IMR-90 (cell line): ENCODE data around the gene JAKMIP3. TPM values are rescaled to one million over a fixed set of nuclear protein-coding genes. Genes with fewer than 3 reads are reported as not detected.

ENCODE experiments used
- ATAC-seq: fragments of 200-7000 bp; cut with Tn5 transposase; 2 replicates; pipeline ENCODE4 v1.9.1; 2020; ENCODE audit warnings: low read depth, mild to moderate bottlenecking, moderate library complexity
- BruUV-seq: library from RNA; stranded (reverse); fragments of 400-500 nt; replicated peaks from 2 replicates; lab custom pipeline; 2021; lab: Mats Ljungman, UMichigan
- CTCF ChIA-PET: fragments of 300-600 bp; formaldehyde crosslinking; extraction: SDS; loops from one replicate; lab custom pipeline; 2021; ENCODE audit warnings: antibody characterized with exemption; lab: Yijun Ruan, JAX
- POLR2A ChIA-PET: fragments of 300-600 bp; sonication (Branson Sonifier 250); formaldehyde crosslinking; loops from one replicate; lab custom pipeline; 2022; ENCODE audit warnings: antibody characterized with exemption; ENCODE audit not compliant: unreplicated experiment; lab: Charles Lee
- DNase-seq: peaks from one replicate; pipeline ENCODE4 v3.0.0; 2013
- H2AFZ ChIP-seq: replicated peaks from 2 replicates; pipeline ENCODE3; 2013; ENCODE audit warnings: low read length, mild to moderate bottlenecking; ENCODE audit not compliant: poor library complexity
- H2AK5ac ChIP-seq: 2 replicates; pipeline ENCODE4 v1.6.1; 2013; ENCODE audit warnings: low read depth, low read length, inconsistent platforms
- H2AK9ac ChIP-seq: replicated peaks from 2 replicates; pipeline ENCODE3; 2013; ENCODE audit warnings: mild to moderate bottlenecking, low read depth, low read length, moderate library complexity; ENCODE audit not compliant: poor library complexity
- H2BK120ac ChIP-seq: 2 replicates; pipeline ENCODE4 v1.6.1; 2013; ENCODE audit warnings: low read depth, low read length, inconsistent platforms
- H2BK15ac ChIP-seq: 3 replicates; pipeline ENCODE4 v1.6.1; 2013; ENCODE audit warnings: low read depth, low read length, inconsistent platforms
- H2BK20ac ChIP-seq: 2 replicates; pipeline ENCODE4 v1.6.1; 2013; ENCODE audit warnings: low read depth, mild to moderate bottlenecking, inconsistent platforms, low read length, moderate library complexity
- H2BK5ac ChIP-seq: 2 replicates; pipeline ENCODE4 v1.6.1; 2013; ENCODE audit warnings: mild to moderate bottlenecking, low read depth, low read length, inconsistent platforms; ENCODE audit not compliant: poor library complexity, severe bottlenecking
- H3K14ac ChIP-seq: replicated peaks from 2 replicates; pipeline ENCODE4 v1.6.1; 2013; ENCODE audit warnings: low read depth, low read length, inconsistent platforms
- H3K18ac ChIP-seq: 2 replicates; pipeline ENCODE4 v1.6.1; 2013; ENCODE audit warnings: low read depth, low read length, control low read depth
- H3K23ac ChIP-seq: 2 replicates; pipeline ENCODE4 v1.6.1; 2013; ENCODE audit warnings: low read depth, low read length, inconsistent platforms
- H3K27ac ChIP-seq: 2 replicates; pipeline ENCODE4 v1.5.1; 2013; ENCODE audit warnings: mild to moderate bottlenecking, control low read depth, low read length; ENCODE audit not compliant: insufficient read depth
- H3K27me3 ChIP-seq: 2 replicates; pipeline ENCODE4 v1.6.1; 2013; ENCODE audit warnings: low read length; ENCODE audit not compliant: control insufficient read depth, insufficient read depth
- H3K36me3 ChIP-seq: 2 replicates; pipeline ENCODE4 v1.6.1; 2013; ENCODE audit warnings: low read length, mixed read lengths; ENCODE audit not compliant: control insufficient read depth, insufficient read depth
- H3K4ac ChIP-seq: 2 replicates; pipeline ENCODE4 v1.6.1; 2013; ENCODE audit warnings: low read depth, low read length, inconsistent platforms
- H3K4me1 ChIP-seq: 2 replicates; pipeline ENCODE4 v1.6.1; 2013; ENCODE audit warnings: low read length, mixed read lengths; ENCODE audit not compliant: control insufficient read depth, insufficient read depth
- H3K4me2 ChIP-seq: 2 replicates; pipeline ENCODE4 v1.6.1; 2013; ENCODE audit warnings: low read depth, mild to moderate bottlenecking, control low read depth, low read length, moderate library complexity
- H3K4me3 ChIP-seq: 2 replicates; pipeline ENCODE4 v1.5.1; 2013; ENCODE audit warnings: low read depth, mild to moderate bottlenecking, control low read depth, low read length, moderate library complexity; ENCODE audit not compliant: insufficient read depth
- H3K56ac ChIP-seq: 2 replicates; pipeline ENCODE4 v1.6.1; 2013; ENCODE audit warnings: low read length, inconsistent platforms; ENCODE audit not compliant: insufficient read depth; ENCODE audit errors: extremely low read depth
- H3K79me1 ChIP-seq, 2 experiments: 2 replicates each; pipeline ENCODE4 v1.6.1; 2013; ENCODE audit warnings: low read length in 2 of 2, inconsistent platforms in 1 of 2, low read depth in 1 of 2
- H3K9ac ChIP-seq: 2 replicates; pipeline ENCODE4 v1.6.1; 2013; ENCODE audit warnings: low read depth, low read length, control low read depth
- H3K9me1 ChIP-seq: 2 replicates; pipeline ENCODE4 v1.6.1; 2013; ENCODE audit warnings: low read length, inconsistent platforms; ENCODE audit not compliant: insufficient read depth
- H3K9me3 ChIP-seq: 2 replicates; pipeline ENCODE4 v1.6.1; 2013; ENCODE audit warnings: low read length; ENCODE audit not compliant: control insufficient read depth, insufficient read depth
- H4K20me1 ChIP-seq: 2 replicates; pipeline ENCODE4 v1.6.1; 2013; ENCODE audit warnings: low read length, inconsistent platforms; ENCODE audit not compliant: insufficient read depth
- H4K5ac ChIP-seq: 2 replicates; pipeline ENCODE4 v1.6.1; 2013; ENCODE audit warnings: mild to moderate bottlenecking, low read depth, low read length, control low read depth
- H4K8ac ChIP-seq, 2 experiments: 2 replicates each; pipeline ENCODE4 v1.6.1; 2013; ENCODE audit warnings: low read depth in 2 of 2, low read length in 2 of 2, control low read depth in 1 of 2, inconsistent platforms in 1 of 2
- H4K91ac ChIP-seq: 2 replicates; pipeline ENCODE4 v1.6.1; 2013; ENCODE audit warnings: low read depth, low read length, inconsistent platforms; ENCODE audit not compliant: insufficient read depth
- CTCF ChIP-seq: conservative IDR thresholded peaks from 2 replicates; pipeline ENCODE4 v1.5.1; 2012; ENCODE audit warnings: mild to moderate bottlenecking, low read depth, low read length, improper control_type of control experiment
- RAD21 ChIP-seq: IDR thresholded peaks from 2 replicates; pipeline ENCODE4 v1.6.1; 2012; ENCODE audit warnings: low read length, improper control_type of control experiment
- RCOR1 ChIP-seq: IDR thresholded peaks from 2 replicates; pipeline ENCODE4 v1.6.1; 2012; ENCODE audit warnings: mild to moderate bottlenecking, low read length, improper control_type of control experiment; ENCODE audit not compliant: insufficient replicate concordance
- SMC3 ChIP-seq: fragments of 150-350 bp; IDR thresholded peaks from 2 replicates; pipeline ENCODE4 v1.6.1; 2016; ENCODE audit warnings: low read depth, mild to moderate bottlenecking, antibody characterized with exemption, low read length, moderate library complexity
- WGBS, 2 experiments: methylation state at CpG; one replicate each; pipeline versions ENCODE4 v1.1.5 to v1.1.7; 2013; ENCODE audit warnings: missing lambda C conversion rate in 2 of 2; ENCODE audit not compliant: insufficient read length in 1 of 2; ENCODE audit errors: extremely low coverage in 2 of 2; 5-methylcytosine and 5-hydroxymethylcytosine counted together
- dilution Hi-C: fragments of 300-500 bp; cut with HindIII; formaldehyde crosslinking; loops from one replicate; pipeline ENCODE4 v1.14.3; 2018; ENCODE audit warnings: low sequenced_read_pairs; ENCODE audit not compliant: unreplicated experiment
- in situ Hi-C: fragments of 300-500 bp; cut with MboI; formaldehyde crosslinking; loops from 3 replicates; pipeline ENCODE4 v1.14.3; 2019; ENCODE audit warnings: low sequenced_read_pairs, inconsistent platforms, mixed read lengths
- intact Hi-C: fragments of 100-400 bp; cut with micrococcal nuclease; formaldehyde crosslinking; loops from 2 replicates; pipeline ENCODE4 v1.10.0; 2022
- polyA plus RNA-seq, 3 experiments: library from polyadenylated mRNA; depleted of rRNA; stranded (reverse); fragments of >200 nt; gene quantifications; 2 replicates each; pipeline ENCODE4 v1.2.3, GENCODE V29; 2012; ENCODE audit warnings: low replicate concordance in 1 of 3
- total RNA-seq: library from RNA; depleted of rRNA; stranded (reverse); fragments of >200 nt; gene quantifications from 2 replicates; pipeline ENCODE4 v1.2.3, GENCODE V29; 2012

The JAKMIP3 gene
- total and polyA plus RNA-seq, 2 of the 4 experiments (the other 2 are of a cell fraction): under 0.01 to 0.22 TPM

- 48% methylated on average over 3 of the region's 6 CpGs; no CpG with 5 or more reads in 1 of the 2 experiments for WGBS, 2 experiments
- Histone ChIP-seq H2AFZ (no peak overlapping the region), H3K27me3 (peaks cover 14% of the 10 kb centered on the region; the same call in 1 of the 2 replicates), H2BK120ac (no peak overlapping the region), H4K8ac (no peak overlapping the region), H3K18ac (no peak overlapping the region), H3K4me2 (no peak overlapping the region), H3K4me3 (no peak overlapping the region), H3K56ac (no peak overlapping the region), H3K36me3 (no peaks in the 10 kb centered on the region), H3K9me1 (no peaks in the 10 kb centered on the region), H4K91ac (no peak overlapping the region), H3K23ac (no peak overlapping the region), H3K79me1 (no peaks in the 10 kb centered on the region), H2AK5ac (no peak overlapping the region), H3K4me1 (no peaks in the 10 kb centered on the region), H2BK5ac (no peak overlapping the region), H2BK20ac (no peak overlapping the region), H2BK15ac (no peak overlapping the region), H4K20me1 (no peaks in the 10 kb centered on the region), H3K14ac (no peak overlapping the region), H3K27ac (no peak overlapping the region), H3K9ac (no peak overlapping the region), H4K5ac (no peak overlapping the region), H2AK9ac (no peak overlapping the region), H3K9me3 (peaks cover 14% of the 10 kb centered on the region), H3K4ac (no peak overlapping the region)
- intact Hi-C loops (no loop called here), dilution Hi-C loops (no loop called here), in situ Hi-C loops (no loop called here)
- POLR2A ChIA-PET: no interaction called here
- TF ChIP-seq SMC3 (no peak), RCOR1 (no peak), CTCF (no peak), RAD21 (no peak)
- DNase-seq (no peak), ATAC-seq (no peak)
- CTCF ChIA-PET: no interaction called here
- BruUV-seq: no TSS peak
These were observed 10.1 kb upstream of the JAKMIP3 start for GRCh38 chr10:132055616-132056015.
